ENCODE measurements around the gene FBXW8. TPM values are rescaled to one million over a fixed set of nuclear protein-coding genes. Genes with fewer than 3 reads are reported as not detected.

FBXW8 gene
- total RNA-seq, 1 experiment from 2014 or later, result 24.2 TPM

DNA sequence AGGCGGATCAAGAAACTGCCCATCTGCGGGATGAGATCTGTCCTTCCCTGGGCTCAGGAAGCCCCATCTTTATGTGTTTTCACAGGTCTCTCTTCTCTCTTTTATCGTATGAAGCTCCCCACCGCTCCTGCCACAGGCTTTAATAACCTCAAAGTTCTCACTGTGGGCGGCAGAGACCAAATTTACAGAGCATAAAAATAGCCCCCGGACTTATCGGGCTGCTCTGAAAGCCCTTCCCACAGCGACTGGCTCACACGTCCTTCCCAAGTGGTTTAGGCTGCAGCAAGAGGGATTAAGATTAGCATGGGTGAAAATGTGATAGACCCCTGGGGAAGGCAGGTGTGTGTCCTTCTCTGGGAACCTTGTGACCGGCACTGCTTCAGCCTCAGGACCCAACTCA is 140.6 kb downstream of the FBXW8 start:
- POLR2A ChIA-PET, result no interaction called here
- no peak for DNase-seq (ENCODE audit: unreplicated experiment)
- Mint-ChIP-seq H3K4me3 (ENCODE audit: unreplicated experiment) (no peak overlapping the region), H3K4me1 (ENCODE audit: insufficient read depth, unreplicated experiment) (no peaks in the 10 kb centered on the region), H3K9me3 (ENCODE audit: unreplicated experiment) (no peaks in the 10 kb centered on the region), H3K27me3 (ENCODE audit: insufficient read depth, unreplicated experiment) (peaks cover 48% of the 10 kb centered on the region), H3K36me3 (ENCODE audit: insufficient read depth, unreplicated experiment) (no peaks in the 10 kb centered on the region), H3K27ac (ENCODE audit: low read depth, unreplicated experiment) (no peak overlapping the region)
- BruUV-seq (replicated peaks), result no TSS peak
- intact Hi-C loops (cut with micrococcal nuclease), result no loop called here
- TF ChIP-seq, protein P1, sequence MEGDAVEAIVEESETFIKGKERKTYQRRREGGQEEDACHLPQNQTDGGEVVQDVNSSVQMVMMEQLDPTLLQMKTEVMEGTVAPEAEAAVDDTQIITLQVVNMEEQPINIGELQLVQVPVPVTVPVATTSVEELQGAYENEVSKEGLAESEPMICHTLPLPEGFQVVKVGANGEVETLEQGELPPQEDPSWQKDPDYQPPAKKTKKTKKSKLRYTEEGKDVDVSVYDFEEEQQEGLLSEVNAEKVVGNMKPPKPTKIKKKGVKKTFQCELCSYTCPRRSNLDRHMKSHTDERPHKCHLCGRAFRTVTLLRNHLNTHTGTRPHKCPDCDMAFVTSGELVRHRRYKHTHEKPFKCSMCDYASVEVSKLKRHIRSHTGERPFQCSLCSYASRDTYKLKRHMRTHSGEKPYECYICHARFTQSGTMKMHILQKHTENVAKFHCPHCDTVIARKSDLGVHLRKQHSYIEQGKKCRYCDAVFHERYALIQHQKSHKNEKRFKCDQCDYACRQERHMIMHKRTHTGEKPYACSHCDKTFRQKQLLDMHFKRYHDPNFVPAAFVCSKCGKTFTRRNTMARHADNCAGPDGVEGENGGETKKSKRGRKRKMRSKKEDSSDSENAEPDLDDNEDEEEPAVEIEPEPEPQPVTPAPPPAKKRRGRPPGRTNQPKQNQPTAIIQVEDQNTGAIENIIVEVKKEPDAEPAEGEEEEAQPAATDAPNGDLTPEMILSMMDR (IDR thresholded peaks at IDR 0.05; ENCODE audit: unreplicated experiment), result no peak
- CTCF ChIA-PET, result interaction anchor here (0.6 kb wide), 2 partner anchors 47 to 82 kb away, joined by 3 read pairs; no protein-coding TSS in a partner anchor

DNA sequence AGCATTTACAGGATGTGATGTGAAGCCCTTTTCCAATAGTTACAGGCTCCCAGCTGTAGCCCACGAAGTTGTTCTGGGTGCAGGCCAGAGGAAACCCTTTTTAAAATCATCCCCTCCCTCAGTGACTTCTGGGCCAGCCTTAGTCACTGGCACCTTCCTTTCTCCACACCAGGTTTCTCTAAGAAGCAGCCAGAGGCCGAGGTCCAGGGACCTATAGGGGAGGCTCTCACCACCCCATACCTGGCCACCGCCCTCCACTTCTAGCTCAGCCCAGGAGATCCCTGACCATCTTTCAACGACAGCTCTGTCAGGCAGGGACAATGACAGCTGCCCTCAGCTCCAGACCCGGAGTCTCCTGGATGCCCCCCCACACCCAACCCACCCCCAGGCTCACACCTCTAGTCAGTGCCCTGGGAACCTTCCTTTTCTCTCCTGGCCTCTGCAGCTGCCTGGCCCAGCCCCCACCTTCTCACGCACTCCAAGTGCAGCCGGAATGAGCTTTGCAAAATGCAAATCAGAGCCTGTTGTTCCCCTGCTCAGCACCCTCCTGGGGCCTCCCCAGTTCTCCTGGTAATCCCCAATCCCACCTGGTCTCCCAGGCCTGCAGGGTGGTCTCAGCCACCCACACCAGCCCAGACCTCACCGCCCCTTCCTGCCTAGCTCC is 141.8 kb downstream of the FBXW8 start:
- TF ChIP-seq, protein P1 (IDR thresholded peaks at IDR 0.05; ENCODE audit: unreplicated experiment), result no peak
- H3K9me3 Mint-ChIP-seq (ENCODE audit: unreplicated experiment), result no peaks in the 10 kb centered on the region
- DNase-seq (ENCODE audit: unreplicated experiment), result no peak
- no TSS peak for BruUV-seq (replicated peaks)
- intact Hi-C loops (cut with micrococcal nuclease), result no loop called here
- peaks cover 48% of the 10 kb centered on the region for H3K27me3 Mint-ChIP-seq (ENCODE audit: insufficient read depth, unreplicated experiment)
- no peaks in the 10 kb centered on the region for H3K36me3 Mint-ChIP-seq (ENCODE audit: insufficient read depth, unreplicated experiment)
- H3K27ac Mint-ChIP-seq (ENCODE audit: low read depth, unreplicated experiment), result no peak overlapping the region
- POLR2A ChIA-PET, result no interaction called here
- H3K4me1 Mint-ChIP-seq (ENCODE audit: insufficient read depth, unreplicated experiment), result no peaks in the 10 kb centered on the region
- no peak overlapping the region for H3K4me3 Mint-ChIP-seq (ENCODE audit: unreplicated experiment)
- CTCF ChIA-PET, result no interaction called here

DNA sequence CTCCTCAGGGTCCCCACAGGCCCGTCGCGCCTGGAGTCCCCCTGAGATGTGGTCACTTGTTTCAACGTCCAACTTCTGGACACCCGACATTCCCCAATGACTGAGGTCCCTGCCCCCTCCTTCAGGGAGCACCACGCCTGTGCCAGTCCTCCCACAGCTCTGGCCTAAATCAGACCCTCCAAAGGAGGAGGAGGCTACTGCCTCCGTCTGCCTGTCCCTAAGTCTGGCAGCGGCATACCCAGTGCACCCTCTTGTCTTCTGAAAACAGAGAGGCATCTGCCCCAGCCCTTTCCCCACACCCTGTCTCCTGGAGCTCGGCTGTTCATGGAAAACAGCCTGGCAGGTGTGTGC is 142.3 kb downstream of the FBXW8 start:
- Mint-ChIP-seq H3K27ac (ENCODE audit: low read depth, unreplicated experiment) (no peak overlapping the region), H3K9me3 (ENCODE audit: unreplicated experiment) (no peaks in the 10 kb centered on the region), H3K4me1 (ENCODE audit: insufficient read depth, unreplicated experiment) (no peaks in the 10 kb centered on the region), H3K27me3 (ENCODE audit: insufficient read depth, unreplicated experiment) (peaks cover 53% of the 10 kb centered on the region), H3K4me3 (ENCODE audit: unreplicated experiment) (no peak overlapping the region), H3K36me3 (ENCODE audit: insufficient read depth, unreplicated experiment) (no peaks in the 10 kb centered on the region)
- intact Hi-C loops (cut with micrococcal nuclease), result no loop called here
- DNase-seq (ENCODE audit: unreplicated experiment), result no peak
- TF ChIP-seq, protein P1 (IDR thresholded peaks at IDR 0.05; ENCODE audit: unreplicated experiment), result no peak
- ChIA-PET POLR2A (no interaction called here), CTCF (no interaction called here)
- BruUV-seq (replicated peaks), result no TSS peak

DNA sequence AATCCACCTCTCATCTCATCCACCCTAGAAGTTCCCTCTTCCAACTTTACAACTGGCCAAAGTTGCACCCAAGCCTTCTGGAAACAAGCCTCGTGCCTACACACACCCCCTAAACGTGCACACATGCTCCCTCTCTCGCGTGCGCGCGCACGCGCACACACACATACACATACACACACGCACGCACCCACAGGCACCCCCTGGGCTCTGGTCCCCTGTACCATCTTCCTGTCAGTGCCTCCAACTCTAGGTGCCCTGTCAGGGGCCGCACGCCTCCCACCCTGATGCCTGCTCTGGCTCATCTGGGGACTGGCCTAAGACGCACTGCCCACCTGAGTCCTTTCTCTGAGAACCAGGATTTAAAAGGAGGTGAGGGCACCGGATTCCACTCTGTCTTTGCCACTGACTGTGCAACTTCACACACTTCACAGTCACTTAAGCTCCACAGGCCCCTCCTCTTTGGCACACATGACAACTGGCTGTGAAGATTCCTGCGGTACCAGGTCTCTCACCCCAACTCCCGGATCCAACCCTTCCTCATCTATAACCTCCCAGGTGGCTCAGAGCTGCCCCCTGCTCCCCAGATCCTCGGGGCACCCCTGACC is 142.9 kb downstream of the FBXW8 start:
- BruUV-seq (replicated peaks), result no TSS peak
- Mint-ChIP-seq H3K27ac (ENCODE audit: low read depth, unreplicated experiment) (no peak overlapping the region), H3K27me3 (ENCODE audit: insufficient read depth, unreplicated experiment) (peaks cover 60% of the 10 kb centered on the region), H3K4me1 (ENCODE audit: insufficient read depth, unreplicated experiment) (no peaks in the 10 kb centered on the region), H3K9me3 (ENCODE audit: unreplicated experiment) (no peaks in the 10 kb centered on the region), H3K36me3 (ENCODE audit: insufficient read depth, unreplicated experiment) (no peaks in the 10 kb centered on the region), H3K4me3 (ENCODE audit: unreplicated experiment) (no peak overlapping the region)
- CTCF ChIA-PET, result no interaction called here
- intact Hi-C loops (cut with micrococcal nuclease), result no loop called here
- TF ChIP-seq, protein P1 (IDR thresholded peaks at IDR 0.05; ENCODE audit: unreplicated experiment), result no peak
- no peak for DNase-seq (ENCODE audit: unreplicated experiment)
- POLR2A ChIA-PET, result no interaction called here

All from MCF 10A (cell line).